Measurements from ENCODE around the gene PJVK. TPM values are rescaled to one million over a fixed set of nuclear protein-coding genes. Genes with fewer than 3 reads are reported as not detected.
A peak's percentile ranks its signal among the peaks of the same experiment; 100 is the strongest.

Gene PJVK
- total RNA-seq, 1 experiment from 2014 or later = 4.3 TPM

DNA sequence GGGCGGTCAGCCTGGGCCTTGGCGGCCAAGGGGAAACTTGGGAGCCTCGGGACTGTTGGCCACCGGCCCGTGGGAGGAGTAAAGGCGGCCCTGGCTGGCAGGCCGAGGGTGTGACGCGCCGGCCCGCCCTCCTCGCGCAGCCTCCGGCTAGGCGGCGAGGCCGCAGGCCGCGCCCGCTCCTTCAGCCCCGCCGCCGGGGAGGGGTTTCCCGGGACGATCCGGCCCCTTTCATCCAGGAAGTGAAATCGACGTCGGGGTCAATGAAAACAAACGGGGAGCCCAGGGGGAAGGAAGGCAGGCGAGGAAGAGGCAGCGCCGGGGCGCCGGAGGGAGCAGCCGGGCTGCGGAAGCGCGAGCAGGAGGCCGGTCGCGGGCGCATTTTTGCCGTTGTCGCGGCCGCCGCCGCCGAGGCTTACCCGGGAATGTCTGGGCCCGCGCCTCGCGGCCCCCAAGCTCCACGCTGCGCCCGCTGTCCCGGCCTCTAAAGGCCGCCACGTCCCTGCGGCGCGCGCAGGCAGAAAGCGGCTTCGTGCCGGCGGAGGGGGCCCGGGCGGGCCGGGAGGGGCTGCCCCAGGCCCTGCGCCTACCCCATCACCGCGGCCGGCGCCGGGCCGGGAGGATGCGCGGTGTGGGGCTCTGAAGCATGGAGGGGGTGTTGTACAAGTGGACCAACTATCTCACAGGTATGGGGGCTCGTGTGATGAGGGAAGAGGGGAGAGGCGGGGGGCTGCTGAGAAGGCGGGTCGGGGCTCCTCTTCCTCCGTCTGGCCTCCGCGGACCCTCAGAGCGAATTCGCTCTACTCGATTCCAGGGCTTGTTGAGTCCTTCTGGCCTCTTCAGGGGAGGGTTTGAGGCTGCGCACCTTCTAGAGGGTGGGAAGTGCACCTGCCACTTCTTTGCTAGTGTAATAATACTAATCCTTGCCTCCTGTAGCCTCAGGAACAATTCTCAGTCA lies 29.3 kb downstream of the PJVK start, which contains the start of gene PLEKHA3:
Gene PLEKHA3, plus strand, starts transcription at position 231 of the 955 bp plus-strand sequence. Its CDS starts 413 bp downstream, at position 644.
- H3K4me1 Mint-ChIP-seq (ENCODE audit: low read depth, unreplicated experiment) = peaks cover 33% of the 10 kb centered on the region
- peaks cover 44% of the 10 kb centered on the region for H3K36me3 Mint-ChIP-seq (ENCODE audit: insufficient read depth, unreplicated experiment)
- peak; percentile 97 for DNase-seq
- no peaks in the 10 kb centered on the region for H3K9me3 Mint-ChIP-seq (ENCODE audit: low read depth, unreplicated experiment)
- peak within 1 kb of the TSS; percentile 94 for H3K4me3 Mint-ChIP-seq (ENCODE audit: low read depth, unreplicated experiment)
- H3K27me3 Mint-ChIP-seq (ENCODE audit: unreplicated experiment) = no peaks in the 10 kb centered on the region
- BruUV-seq (replicated peaks) = no TSS peak
- TF ChIP-seq, protein P1, sequence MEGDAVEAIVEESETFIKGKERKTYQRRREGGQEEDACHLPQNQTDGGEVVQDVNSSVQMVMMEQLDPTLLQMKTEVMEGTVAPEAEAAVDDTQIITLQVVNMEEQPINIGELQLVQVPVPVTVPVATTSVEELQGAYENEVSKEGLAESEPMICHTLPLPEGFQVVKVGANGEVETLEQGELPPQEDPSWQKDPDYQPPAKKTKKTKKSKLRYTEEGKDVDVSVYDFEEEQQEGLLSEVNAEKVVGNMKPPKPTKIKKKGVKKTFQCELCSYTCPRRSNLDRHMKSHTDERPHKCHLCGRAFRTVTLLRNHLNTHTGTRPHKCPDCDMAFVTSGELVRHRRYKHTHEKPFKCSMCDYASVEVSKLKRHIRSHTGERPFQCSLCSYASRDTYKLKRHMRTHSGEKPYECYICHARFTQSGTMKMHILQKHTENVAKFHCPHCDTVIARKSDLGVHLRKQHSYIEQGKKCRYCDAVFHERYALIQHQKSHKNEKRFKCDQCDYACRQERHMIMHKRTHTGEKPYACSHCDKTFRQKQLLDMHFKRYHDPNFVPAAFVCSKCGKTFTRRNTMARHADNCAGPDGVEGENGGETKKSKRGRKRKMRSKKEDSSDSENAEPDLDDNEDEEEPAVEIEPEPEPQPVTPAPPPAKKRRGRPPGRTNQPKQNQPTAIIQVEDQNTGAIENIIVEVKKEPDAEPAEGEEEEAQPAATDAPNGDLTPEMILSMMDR (IDR thresholded peaks at IDR 0.05; ENCODE audit: unreplicated experiment) = no peak
- peak within 1 kb of the TSS; percentile 89 for H3K27ac Mint-ChIP-seq (ENCODE audit: unreplicated experiment)
- intact Hi-C loops (cut with micrococcal nuclease; ENCODE audit: unreplicated experiment) = no loop called here
- CTCF ChIA-PET = interaction anchor here (0.6 kb wide), 1 partner anchor 43 kb away, joined by 3 read pairs; no protein-coding TSS in a partner anchor

DNA sequence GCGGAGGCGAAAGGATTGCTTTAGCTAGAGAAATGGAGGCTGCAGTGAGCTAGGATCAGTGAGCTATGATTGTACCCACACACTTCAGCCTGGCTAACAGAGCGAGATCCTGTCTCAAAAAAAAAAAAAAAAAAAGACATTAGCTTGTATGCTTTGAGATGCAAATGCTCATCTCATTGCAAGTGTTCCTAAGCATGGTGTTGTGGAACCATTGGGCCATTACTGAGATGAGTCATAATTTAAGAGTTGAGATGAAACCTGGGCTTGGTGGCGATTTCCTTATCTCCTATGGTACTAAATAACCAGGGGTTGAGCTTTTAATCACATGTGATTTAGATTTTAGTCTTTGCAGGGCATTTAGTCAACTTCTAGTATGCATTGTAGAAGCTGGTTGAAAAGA lies 31.3 kb downstream of the PJVK start:
- no TSS peak for BruUV-seq (replicated peaks)
- DNase-seq = no peak
- H3K27ac Mint-ChIP-seq (ENCODE audit: unreplicated experiment) = no peak overlapping the region
- no peaks in the 10 kb centered on the region for H3K9me3 Mint-ChIP-seq (ENCODE audit: low read depth, unreplicated experiment)
- peak overlapping the region; percentile 94 for H3K4me3 Mint-ChIP-seq (ENCODE audit: low read depth, unreplicated experiment)
- TF ChIP-seq, protein P1 (IDR thresholded peaks at IDR 0.05; ENCODE audit: unreplicated experiment) = no peak
- intact Hi-C loops (cut with micrococcal nuclease; ENCODE audit: unreplicated experiment) = no loop called here
- H3K36me3 Mint-ChIP-seq (ENCODE audit: insufficient read depth, unreplicated experiment) = peaks cover 50% of the 10 kb centered on the region
- no peaks in the 10 kb centered on the region for H3K27me3 Mint-ChIP-seq (ENCODE audit: unreplicated experiment)
- CTCF ChIA-PET = interaction anchor here (0.6 to 0.7 kb wide), 2 partner anchors 40 to 122 kb away, joined by 4 to 5 read pairs; no protein-coding TSS in a partner anchor
- H3K4me1 Mint-ChIP-seq (ENCODE audit: low read depth, unreplicated experiment) = peaks cover 33% of the 10 kb centered on the region

DNA sequence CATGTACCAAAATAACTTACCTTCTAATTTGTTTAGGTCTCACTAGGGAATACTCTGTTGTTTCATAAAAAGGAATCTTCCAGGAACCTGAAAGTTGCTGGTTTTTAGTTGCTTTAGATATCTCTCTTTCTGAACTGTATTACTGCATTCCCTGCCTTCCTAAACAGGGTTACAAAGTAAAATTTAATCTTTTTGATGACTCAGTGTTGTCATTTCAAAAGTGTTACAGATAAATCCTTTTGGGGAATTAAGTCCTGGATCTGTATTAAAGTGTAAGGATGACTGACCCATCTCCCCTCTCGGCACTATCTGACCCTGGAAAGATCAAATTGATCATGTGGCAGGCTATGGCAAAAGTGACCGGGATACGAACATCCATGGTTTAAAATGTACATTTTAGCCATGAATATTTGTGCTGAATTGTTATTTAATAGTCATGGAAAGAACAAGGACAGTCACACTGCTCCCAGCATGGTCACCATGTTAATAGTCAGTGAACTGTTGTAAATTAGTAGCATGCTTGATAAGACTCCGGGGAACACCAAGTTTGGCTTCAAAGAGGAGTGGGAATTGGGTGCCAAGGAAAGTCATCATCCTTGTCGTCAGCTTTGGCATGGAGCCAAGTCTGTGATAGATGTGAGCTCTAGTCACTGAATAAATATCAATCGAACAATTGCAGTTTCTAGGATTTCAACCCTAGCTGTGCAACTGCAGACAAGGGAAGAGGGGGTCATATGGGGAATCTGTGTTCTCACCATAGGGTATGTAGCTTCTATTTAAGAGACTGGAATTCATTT lies 33.3 kb downstream of the PJVK start:
- DNase-seq = peak; percentile 50
- TF ChIP-seq, protein P1 (IDR thresholded peaks at IDR 0.05; ENCODE audit: unreplicated experiment) = no peak
- BruUV-seq (replicated peaks) = no TSS peak
- Mint-ChIP-seq H3K27ac (ENCODE audit: unreplicated experiment) (peak overlapping the region; percentile 52), H3K27me3 (ENCODE audit: unreplicated experiment) (no peaks in the 10 kb centered on the region), H3K4me3 (ENCODE audit: low read depth, unreplicated experiment) (no peak overlapping the region), H3K9me3 (ENCODE audit: low read depth, unreplicated experiment) (no peaks in the 10 kb centered on the region), H3K36me3 (ENCODE audit: insufficient read depth, unreplicated experiment) (peaks cover 31% of the 10 kb centered on the region), H3K4me1 (ENCODE audit: low read depth, unreplicated experiment) (peaks cover 29% of the 10 kb centered on the region)
- CTCF ChIA-PET = interaction anchor here (0.6 kb wide), 1 partner anchor 1844 kb away, joined by 3 read pairs; no protein-coding TSS in a partner anchor
- intact Hi-C loops (cut with micrococcal nuclease; ENCODE audit: unreplicated experiment) = no loop called here

DNA sequence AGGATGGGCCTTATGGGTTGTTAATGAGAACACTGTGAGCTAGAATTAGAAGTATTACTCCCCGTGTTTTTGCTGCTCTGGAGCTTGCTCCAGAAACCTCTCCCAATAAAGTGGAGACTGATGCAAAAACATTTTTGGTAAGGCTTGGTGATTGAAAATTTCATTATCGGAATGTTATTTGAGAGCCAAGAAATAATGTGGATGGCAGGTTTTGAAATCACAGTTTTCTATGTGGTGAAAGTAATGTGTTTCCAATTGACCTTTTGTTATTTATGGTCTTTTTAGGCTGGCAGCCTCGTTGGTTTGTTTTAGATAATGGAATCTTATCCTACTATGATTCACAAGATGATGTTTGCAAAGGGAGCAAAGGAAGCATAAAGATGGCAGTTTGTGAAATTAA lies 34.2 kb downstream of the PJVK start:
- Mint-ChIP-seq H3K36me3 (ENCODE audit: insufficient read depth, unreplicated experiment) (peaks cover 22% of the 10 kb centered on the region), H3K9me3 (ENCODE audit: low read depth, unreplicated experiment) (no peaks in the 10 kb centered on the region), H3K4me3 (ENCODE audit: low read depth, unreplicated experiment) (no peak overlapping the region), H3K27me3 (ENCODE audit: unreplicated experiment) (no peaks in the 10 kb centered on the region), H3K27ac (ENCODE audit: unreplicated experiment) (no peak overlapping the region), H3K4me1 (ENCODE audit: low read depth, unreplicated experiment) (peaks cover 25% of the 10 kb centered on the region)
- CTCF ChIA-PET = no interaction called here
- DNase-seq = no peak
- intact Hi-C loops (cut with micrococcal nuclease; ENCODE audit: unreplicated experiment) = no loop called here
- TF ChIP-seq, protein P1 (IDR thresholded peaks at IDR 0.05; ENCODE audit: unreplicated experiment) = no peak
- no TSS peak for BruUV-seq (replicated peaks)

Data from Calu3 (cell line).